ENCODE measurements around the gene YPEL5.
"Not testable (repeated sequence)": the region's sequence is repeated elsewhere in the genome, so short reads cannot be mapped to it uniquely, and the experiment has no call there.

YPEL5 gene
- total RNA-seq = 33.5 to 116 (median 67.3) reads per million in 17 experiments

DNA sequence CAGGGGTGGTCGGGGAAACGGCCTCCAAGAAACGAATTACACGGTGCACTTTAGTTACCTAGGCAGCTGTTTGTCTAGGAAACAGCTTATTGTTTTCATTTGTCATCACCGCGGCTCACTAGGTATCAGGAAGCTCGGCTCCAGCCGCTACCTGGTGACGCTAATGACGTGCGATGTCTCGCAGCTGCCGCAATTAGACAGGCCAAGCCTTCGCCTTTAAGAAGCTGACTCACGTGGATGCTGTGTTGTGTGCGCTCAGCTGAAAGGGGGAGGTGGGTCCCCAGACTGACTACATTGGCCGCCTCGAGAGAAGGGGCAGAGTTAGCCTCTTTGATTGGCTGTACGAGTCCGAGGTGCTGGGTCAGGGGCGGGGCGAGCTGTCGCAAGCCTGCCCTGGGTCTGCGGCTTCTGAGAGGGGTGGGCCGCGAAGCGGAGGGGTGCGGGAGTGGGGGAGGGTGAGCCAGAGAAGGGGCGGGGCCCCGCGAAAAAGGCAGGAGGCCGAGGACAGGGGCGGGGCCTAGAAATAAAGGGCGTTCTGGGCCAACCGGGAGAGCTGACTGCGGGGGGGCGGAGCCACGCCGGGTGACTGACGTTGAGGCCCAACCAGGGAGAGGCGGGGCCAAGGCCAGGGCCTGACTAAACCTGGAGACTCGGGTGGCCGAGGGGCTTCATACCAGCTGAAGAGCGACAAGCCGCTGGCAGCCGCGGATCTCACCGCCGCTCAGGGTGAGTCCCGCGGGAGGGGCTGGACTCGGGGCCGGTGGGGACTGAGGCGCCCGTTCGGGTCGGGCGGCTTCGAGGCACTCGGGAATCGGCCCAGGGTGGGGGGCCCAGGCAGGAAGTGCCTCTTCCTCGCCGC is at the start of gene YPEL5:
Gene YPEL5, plus strand, starts transcription at position 671 of the 859 bp plus-strand sequence. CDS start 9,645 bp downstream, outside the sequence.
- peak; percentile 98 to 99 (median 99) for DNase-seq

DNA sequence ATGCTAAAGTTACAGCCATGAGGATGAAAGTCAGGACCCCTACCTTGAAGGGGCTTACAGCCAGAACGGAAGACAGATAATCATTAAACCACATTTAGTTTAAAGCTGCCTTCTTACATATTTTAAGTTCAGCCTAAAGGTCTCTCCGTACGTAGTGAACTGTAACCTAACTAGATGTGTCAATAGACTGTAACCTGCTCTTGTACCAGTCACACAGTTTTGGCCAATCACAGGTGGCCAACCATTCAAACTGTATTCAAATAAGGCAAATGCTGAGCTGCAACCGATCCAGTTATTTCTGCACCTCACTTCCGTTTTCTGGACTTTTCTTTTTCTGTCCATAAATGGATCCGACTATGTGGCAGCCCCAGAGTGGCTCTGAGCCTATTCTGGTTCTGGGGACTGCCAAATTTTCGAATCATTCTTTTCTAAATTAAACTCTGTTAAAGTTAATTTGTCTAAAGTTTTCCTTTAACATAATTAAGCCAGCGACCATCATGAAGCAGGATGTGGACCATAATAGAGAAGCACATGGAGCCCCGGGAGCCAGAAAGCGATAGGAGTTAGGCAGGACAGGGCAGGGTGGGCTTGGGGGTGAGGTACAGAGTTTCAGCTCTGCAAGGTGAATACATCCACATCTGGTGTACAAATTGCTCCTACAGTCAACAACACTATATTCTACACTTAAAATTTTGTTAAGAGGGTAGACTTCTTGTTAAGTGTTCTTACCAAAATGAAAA is 48.4 kb upstream of the YPEL5 start:
- no peak for DNase-seq

GRCh38 chr2:30099366-30099765 is 47.4 kb upstream of the YPEL5 start:
- DNase-seq = not testable (repeated sequence)

DNA sequence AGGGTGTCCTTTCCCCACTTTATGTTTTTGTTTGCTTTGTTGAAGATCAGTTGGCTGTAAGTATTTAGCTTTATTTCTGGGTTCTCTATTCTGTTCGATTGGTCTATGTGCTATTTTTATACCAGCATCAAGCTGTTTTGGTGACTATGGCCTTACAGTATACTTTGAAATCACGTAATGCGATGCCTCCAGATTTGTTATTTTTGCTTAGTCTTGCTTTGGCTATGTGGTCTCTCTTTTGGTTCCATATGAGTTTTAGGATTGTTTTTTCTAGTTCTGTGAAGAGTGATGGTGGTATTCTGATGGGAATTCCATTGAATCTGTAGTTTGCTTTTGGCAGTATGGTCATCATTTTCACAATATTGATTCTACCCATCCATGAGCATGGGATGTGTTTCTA is 46.1 kb upstream of the YPEL5 start:
- not testable (repeated sequence) for DNase-seq

- DNase-seq = no peak
These were observed 42.5 kb upstream of the YPEL5 start for GRCh38 chr2:30104307-30104706.

GRCh38 chr2:30105556-30105955 is 41.3 kb upstream of the YPEL5 start:
- no peak for DNase-seq

DNA sequence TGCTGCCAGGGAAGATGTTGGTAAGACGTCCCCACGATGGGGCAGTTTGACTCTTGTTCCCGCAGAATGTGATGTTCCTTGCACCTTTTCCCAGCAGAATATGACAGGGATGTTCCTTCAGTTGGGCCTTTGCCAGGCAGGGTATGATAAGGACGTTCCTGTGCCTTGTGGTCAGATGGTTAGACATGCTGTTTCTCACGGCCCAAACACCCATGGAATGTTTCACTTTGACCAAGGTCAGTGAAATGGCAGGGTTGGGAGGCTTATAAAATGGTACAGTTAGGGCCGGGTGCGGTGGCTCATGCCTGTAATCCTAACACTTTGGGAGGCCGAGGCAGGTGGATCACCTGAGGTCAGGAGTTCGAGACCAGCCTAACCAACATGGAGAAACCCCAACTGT is 40.3 kb upstream of the YPEL5 start:
- DNase-seq = no peak

DNA sequence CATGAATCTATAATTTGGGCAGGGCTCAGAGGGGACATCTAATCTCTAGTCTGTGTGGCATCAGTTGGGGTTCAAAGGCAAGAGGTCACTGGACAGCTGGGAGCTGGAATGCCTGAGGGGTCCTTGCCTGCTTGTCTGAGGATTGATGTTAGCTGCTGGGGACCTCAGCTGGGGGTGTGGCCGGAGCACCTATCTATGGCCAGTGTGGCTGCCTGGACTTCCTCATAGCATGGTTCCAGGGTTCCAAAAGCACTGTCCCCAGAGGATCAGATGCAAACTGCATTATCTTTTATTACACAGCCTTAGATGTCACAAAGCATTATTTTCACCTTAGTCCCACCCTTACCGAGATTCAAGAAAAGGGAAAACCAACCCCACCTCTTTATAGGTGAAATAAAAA is 38.6 kb upstream of the YPEL5 start:
- DNase-seq = peak in 1 of 4 experiments; percentile 26

GRCh38 chr2:30108851-30109250 is 38.0 kb upstream of the YPEL5 start:
- no peak for DNase-seq

GRCh38 chr2:30109856-30110255 is 37.0 kb upstream of the YPEL5 start:
- no peak for DNase-seq

GRCh38 chr2:30110773-30111172 is 36.0 kb upstream of the YPEL5 start:
- no peak for DNase-seq

- DNase-seq = not testable (repeated sequence)
These were observed 35.6 kb upstream of the YPEL5 start for GRCh38 chr2:30111186-30111585.

DNA sequence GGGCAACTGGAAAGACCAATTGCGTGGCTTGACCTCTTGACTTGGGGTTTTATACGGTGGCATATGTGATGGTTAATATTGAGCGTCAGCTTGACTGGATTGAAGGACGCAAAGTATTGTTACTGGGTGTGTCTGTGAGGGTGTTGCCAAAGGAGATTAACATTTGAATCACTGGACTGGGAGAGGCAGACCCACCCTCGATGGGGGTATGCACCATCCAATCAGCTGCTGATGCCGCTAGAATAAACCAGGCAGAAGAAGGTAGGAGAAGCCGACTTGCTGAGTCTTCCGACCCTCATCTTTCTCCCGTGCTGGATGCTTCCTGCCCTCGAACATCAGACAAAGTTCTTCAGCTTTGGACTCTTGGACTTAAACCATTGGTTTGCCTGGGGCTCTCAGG is 34.2 kb upstream of the YPEL5 start:
- no peak for DNase-seq

- peak; percentile 38 to 64 (median 60) for DNase-seq
These were observed 33.1 kb upstream of the YPEL5 start for GRCh38 chr2:30113617-30114293.

DNA sequence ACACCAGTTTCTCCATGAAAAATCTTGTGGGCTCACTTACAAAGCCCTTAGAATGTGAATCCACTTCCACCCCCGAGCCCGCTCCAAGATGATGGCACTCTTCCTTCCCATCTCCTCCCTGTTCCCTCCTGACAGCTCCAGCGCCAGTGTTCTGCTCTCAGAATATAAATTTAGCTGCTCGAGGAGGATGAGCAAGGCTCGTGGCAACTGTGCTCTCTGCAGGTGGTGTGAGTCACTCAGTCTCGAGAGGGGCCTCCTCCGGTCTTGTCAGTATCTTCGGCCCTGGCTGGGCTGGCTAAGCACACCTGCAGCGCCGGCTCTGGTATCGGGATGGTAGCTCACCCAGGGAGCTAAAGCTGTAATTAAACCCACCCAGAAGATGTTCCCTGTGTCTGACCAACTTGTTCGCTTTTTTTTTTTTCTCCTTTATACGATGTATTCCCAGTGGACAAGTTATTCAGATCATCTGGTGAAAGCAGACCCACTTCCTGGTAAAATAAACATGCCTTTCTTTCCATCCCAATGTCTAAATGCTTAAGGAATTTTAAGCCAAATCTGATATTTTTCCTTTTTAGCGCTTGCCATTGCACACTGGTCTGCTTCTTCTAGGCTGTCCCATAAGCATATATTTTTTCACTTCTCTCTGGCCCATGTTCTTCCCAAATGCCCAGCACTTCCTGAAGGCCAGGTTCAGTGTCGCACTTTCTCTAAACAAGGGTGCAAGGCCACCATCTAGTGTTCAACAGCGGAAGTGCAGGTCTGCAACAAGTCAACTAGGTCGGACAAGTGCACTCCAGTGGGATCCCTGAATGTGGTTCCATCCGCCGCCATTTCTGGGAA is 31.4 kb upstream of the YPEL5 start:
- peak; percentile 84 to 91 (median 89) for DNase-seq

GRCh38 chr2:30115981-30116285 is 30.9 kb upstream of the YPEL5 start:
- no peak for DNase-seq

- no peak for DNase-seq
These were observed 24.4 kb upstream of the YPEL5 start for GRCh38 chr2:30122362-30122761.

GRCh38 chr2:30127016-30127893 is 19.6 kb upstream of the YPEL5 start:
- peak in 2 of 4 experiments; percentile 24 to 34 for DNase-seq

DNA sequence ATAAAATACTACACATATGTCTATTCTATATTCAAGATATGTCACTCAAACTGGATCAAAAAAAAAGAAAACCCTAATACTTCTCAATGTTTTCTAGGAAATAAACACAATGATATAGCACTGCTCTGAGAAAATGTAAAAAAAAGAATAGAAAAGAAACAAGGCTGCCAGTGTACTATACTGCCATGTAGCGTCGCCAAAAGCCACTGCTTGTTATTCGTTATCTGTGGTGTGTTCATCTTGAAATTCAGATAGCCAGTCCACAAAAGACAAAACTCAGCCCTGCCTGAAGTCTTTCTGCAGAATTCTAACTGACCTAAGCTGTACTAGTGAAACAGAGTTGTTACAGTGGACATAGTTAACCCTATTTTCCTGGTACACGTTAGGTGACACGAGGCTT is 12.2 kb upstream of the YPEL5 start:
- DNase-seq = no peak

- DNase-seq = no peak
These were observed 11.3 kb upstream of the YPEL5 start for GRCh38 chr2:30135541-30135940.

DNA sequence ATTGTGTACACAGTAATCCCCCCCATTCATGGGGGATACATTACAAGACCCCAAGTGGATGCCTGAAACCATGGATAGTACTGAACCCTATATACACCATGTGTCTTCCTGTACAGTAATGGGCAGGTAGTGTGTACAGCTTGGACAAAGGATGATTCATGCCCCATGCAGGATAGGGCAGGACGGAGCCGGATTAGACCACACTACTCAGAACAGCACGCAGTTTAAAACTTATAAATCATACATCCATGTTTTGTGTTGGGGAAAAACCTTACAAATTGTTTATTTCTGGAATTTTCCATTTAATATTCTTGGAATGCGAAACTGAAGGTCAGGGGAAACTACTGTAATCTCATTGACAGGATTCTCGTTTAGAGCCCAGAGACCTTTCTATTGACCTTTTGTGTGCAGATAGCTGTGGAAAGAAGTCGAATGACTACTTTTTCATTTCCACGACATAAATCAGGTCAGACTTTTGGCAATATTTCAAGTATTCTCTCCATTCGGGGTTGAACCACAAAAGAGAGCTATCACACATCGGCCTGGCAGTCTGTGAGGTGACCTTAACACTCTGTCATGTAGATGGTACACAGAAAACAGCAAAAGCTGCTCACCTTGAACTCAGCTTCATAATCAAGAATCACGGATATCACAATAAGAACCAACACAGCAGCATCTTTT is 9.9 kb upstream of the YPEL5 start:
- DNase-seq = no peak

All from suppressor macrophage (primary cell).